Measurements from ENCODE around the gene NFIC.
"Not testable (repeated sequence)": the region's sequence is repeated elsewhere in the genome, so short reads cannot be mapped to it uniquely, and the experiment has no call there.

Gene NFIC

GRCh38 chr19:3323658-3324057 lies 42.7 kb upstream of the NFIC start:
- Histone ChIP-seq H3K27ac (no peak overlapping the region), H3K9ac (no peak overlapping the region), H4K20me1 (no peaks in the 10 kb centered on the region), H3K4me1 (peaks cover 0 to 6% (median 4%) of the 10 kb centered on the region in 10 experiments; a peak in 6 of 20 replicates), H3K9me3 (replicated peaks in 1 of 11) (no peaks in the 10 kb centered on the region), H3K36me3 (no peaks in the 10 kb centered on the region), H3K27me3 (peaks cover 0 to 5% (median 0%) of the 10 kb centered on the region in 11 experiments; a peak in 3 of 22 replicates), H3K4me3 (no peak overlapping the region), H3K4me2 (no peak overlapping the region)
- TF ChIP-seq Cebpa-rat (IDR thresholded peaks at IDR 0.05) = no peak

DNA sequence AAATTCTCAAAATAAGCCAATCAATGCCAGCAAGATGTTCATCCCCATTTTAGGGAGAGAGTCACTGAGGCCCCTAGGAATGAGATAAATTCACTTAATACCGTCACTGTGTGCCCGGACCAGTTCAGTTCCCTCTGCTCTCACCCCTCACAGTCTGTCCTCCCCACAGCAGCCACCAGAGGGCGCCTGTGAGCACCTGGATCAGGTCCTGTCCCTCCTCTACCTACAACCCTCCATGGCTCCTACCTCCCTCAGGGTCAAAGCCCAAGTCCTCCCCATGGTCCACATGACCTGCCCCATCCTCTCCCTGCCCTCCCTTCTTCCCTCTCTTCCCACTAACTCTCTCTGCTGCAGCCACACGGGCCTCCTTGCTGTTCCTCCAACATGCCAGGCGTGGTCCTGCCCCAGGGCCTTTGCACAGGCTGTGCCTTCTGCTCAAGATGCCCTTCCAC lies 42.0 kb upstream of the NFIC start:
- H3K9me3 ChIP-seq (replicated peaks in 1 of 11) = no peaks in the 10 kb centered on the region
- H3K4me1 ChIP-seq = peaks cover 0 to 6% (median 4%) of the 10 kb centered on the region in 10 experiments; a peak in 6 of 20 replicates
- TF ChIP-seq Cebpa-rat (IDR thresholded peaks at IDR 0.05) = no peak
- no peak overlapping the region for H3K4me2 ChIP-seq
- no peak overlapping the region for H3K27ac ChIP-seq
- H3K27me3 ChIP-seq = peaks cover 0 to 5% (median 0%) of the 10 kb centered on the region in 11 experiments; a peak in 3 of 22 replicates
- no peak overlapping the region for H3K9ac ChIP-seq
- H3K4me3 ChIP-seq = no peak overlapping the region
- H4K20me1 ChIP-seq = no peaks in the 10 kb centered on the region
- no peaks in the 10 kb centered on the region for H3K36me3 ChIP-seq

DNA sequence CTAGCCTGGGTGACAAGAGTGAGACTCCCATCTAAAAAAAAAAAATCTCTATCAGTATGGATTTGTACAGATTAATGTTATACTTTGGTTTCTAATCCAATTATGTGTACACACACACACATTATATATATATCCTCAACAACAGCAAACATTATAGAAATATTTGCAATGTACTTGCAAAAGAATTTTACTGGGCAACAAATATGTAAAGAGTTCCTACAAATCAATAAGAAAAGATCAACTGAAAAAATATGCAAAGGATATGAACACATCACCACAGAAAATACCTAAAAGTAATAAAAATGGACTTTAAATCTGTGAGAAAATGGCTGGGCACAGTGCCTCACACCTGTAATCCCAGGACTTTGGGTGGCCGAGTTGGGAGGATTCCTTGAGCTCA lies 40.9 kb upstream of the NFIC start:
- Histone ChIP-seq H3K9ac (no peak overlapping the region), H3K27ac (no peak overlapping the region), H4K20me1 (no peaks in the 10 kb centered on the region), H3K36me3 (no peaks in the 10 kb centered on the region), H3K4me1 (peaks cover 0 to 6% (median 2%) of the 10 kb centered on the region in 10 experiments; a peak in 5 of 20 replicates), H3K9me3 (replicated peaks in 1 of 11) (no peaks in the 10 kb centered on the region), H3K27me3 (peaks cover 0 to 5% (median 0%) of the 10 kb centered on the region in 11 experiments; a peak in 2 of 22 replicates), H3K4me2 (no peak overlapping the region), H3K4me3 (no peak overlapping the region)
- no peak for TF ChIP-seq Cebpa-rat (IDR thresholded peaks at IDR 0.05)

DNA sequence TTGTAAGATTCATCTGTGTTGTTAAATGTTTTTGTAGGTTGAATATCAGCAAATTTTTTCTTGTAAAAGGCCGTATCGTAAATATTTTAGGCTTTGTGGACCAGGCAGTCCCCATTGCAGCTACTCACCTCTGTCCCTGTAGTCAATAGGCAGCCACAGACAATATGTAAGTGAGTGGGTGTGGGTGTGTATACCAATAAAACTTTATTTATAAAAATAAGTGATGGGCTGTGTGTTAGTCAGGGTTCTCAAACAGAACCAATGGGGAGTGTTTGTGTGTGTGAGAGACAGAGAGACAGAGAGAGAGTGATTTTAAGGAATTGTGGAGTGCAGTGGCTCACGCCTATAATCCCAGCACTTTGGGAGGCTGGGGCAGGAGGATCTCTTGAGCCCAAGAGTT lies 37.6 kb upstream of the NFIC start:
- Histone ChIP-seq H3K27me3 (no peaks in the 10 kb centered on the region), H4K20me1 (no peaks in the 10 kb centered on the region), H3K27ac (no peak overlapping the region), H3K4me1 (0 out of 20 replicates have a peak, but pooled peaks cover 0 to 6% (median 0%) of the 10 kb centered on the region in 10 experiments), H3K4me2 (no peak overlapping the region), H3K4me3 (no peak overlapping the region), H3K36me3 (no peaks in the 10 kb centered on the region), H3K9ac (no peak overlapping the region), H3K9me3 (replicated peaks in 1 of 11) (peaks cover 0 to 8% (median 5%) of the 10 kb centered on the region in 11 experiments; a peak in 10 of 22 replicates)
- TF ChIP-seq Cebpa-rat (IDR thresholded peaks at IDR 0.05) = no peak

DNA sequence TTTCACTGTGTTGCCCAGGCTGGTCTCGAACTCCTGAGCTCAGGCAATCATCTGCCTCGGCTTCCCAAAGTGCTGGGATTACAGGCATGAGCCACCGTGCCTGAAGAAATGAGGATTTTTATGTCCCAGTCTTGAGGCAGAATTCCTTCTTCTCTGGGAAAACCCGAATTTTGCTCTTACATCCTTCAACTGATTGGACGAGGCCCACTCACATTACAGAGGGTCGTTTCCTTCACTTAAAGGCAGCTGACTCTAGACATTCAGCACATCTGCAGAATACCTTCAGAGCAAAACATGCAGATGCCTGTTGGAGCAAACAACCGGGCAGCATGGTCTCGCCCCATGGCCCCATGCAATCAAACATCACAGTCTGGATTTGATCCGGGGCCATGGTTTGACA lies 36.3 kb upstream of the NFIC start:
- TF ChIP-seq Cebpa-rat (IDR thresholded peaks at IDR 0.05) = no peak
- peaks cover 0 to 6% (median 0%) of the 10 kb centered on the region in 10 experiments; a peak in 2 of 20 replicates for H3K4me1 ChIP-seq

GRCh38 chr19:3332232-3332631 lies 34.2 kb upstream of the NFIC start:
- peak overlapping the region in 1 of 11 experiments; percentile 47; a peak in 4 of 22 replicates for H3K27ac ChIP-seq
- H3K27me3 ChIP-seq; H3K36me3 ChIP-seq; H4K20me1 ChIP-seq; H3K4me3 ChIP-seq; H3K9ac ChIP-seq; H3K4me2 ChIP-seq; H3K9me3 ChIP-seq (replicated peaks in 1 of 11): not testable (repeated sequence)
- peaks cover 20 to 27% (median 21%) of the 10 kb centered on the region in 10 experiments for H3K4me1 ChIP-seq

More for the DNA sequence above, 36.3 kb upstream of the NFIC start:
- peaks cover 0 to 8% (median 5%) of the 10 kb centered on the region in 11 experiments; a peak in 10 of 22 replicates for H3K9me3 ChIP-seq (replicated peaks in 1 of 11)
- H3K36me3 ChIP-seq = no peaks in the 10 kb centered on the region
- no peaks in the 10 kb centered on the region for H3K27me3 ChIP-seq
- no peak overlapping the region for H3K27ac ChIP-seq
- H3K9ac ChIP-seq = no peak overlapping the region
- no peak overlapping the region for H3K4me2 ChIP-seq
- no peaks in the 10 kb centered on the region for H4K20me1 ChIP-seq
- no peak overlapping the region for H3K4me3 ChIP-seq

GRCh38 chr19:3333020-3333583 lies 33.3 kb upstream of the NFIC start:
- peaks cover 0 to 8% (median 5%) of the 10 kb centered on the region in 11 experiments; a peak in 10 of 22 replicates for H3K9me3 ChIP-seq (replicated peaks in 1 of 11)
- peaks cover 27 to 36% (median 30%) of the 10 kb centered on the region in 10 experiments for H3K4me1 ChIP-seq
- H3K27ac ChIP-seq = no peak overlapping the region
- no peaks in the 10 kb centered on the region for H3K27me3 ChIP-seq
- TF ChIP-seq Cebpa-rat (IDR thresholded peaks at IDR 0.05) = no peak
- H3K36me3 ChIP-seq = no peaks in the 10 kb centered on the region
- H4K20me1 ChIP-seq = no peaks in the 10 kb centered on the region
- H3K4me2 ChIP-seq = no peak overlapping the region
- H3K9ac ChIP-seq = no peak overlapping the region
- H3K4me3 ChIP-seq = no peak overlapping the region

- Histone ChIP-seq H4K20me1 (no peaks in the 10 kb centered on the region), H3K36me3 (no peaks in the 10 kb centered on the region), H3K27ac (no peak overlapping the region), H3K9ac (no peak overlapping the region), H3K4me1 (peaks cover 33 to 41% (median 35%) of the 10 kb centered on the region in 10 experiments), H3K27me3 (no peaks in the 10 kb centered on the region), H3K4me3 (no peak overlapping the region), H3K4me2 (no peak overlapping the region), H3K9me3 (replicated peaks in 1 of 11) (peaks cover 0 to 8% (median 5%) of the 10 kb centered on the region in 11 experiments; a peak in 10 of 22 replicates)
- no peak for TF ChIP-seq Cebpa-rat (IDR thresholded peaks at IDR 0.05)
Measured at GRCh38 chr19:3333662-3334061, 32.7 kb upstream of the NFIC start.

GRCh38 chr19:3334749-3335430 lies 31.5 kb upstream of the NFIC start:
- H3K27me3 ChIP-seq; H3K36me3 ChIP-seq; H3K4me3 ChIP-seq; H4K20me1 ChIP-seq; H3K27ac ChIP-seq; H3K9me3 ChIP-seq (replicated peaks in 1 of 11): not testable (repeated sequence)
- peak overlapping the region in 1 of 11 experiments; percentile 18; a peak in 1 of 22 replicates for H3K9ac ChIP-seq
- peaks cover 36 to 48% (median 46%) of the 10 kb centered on the region in 10 experiments for H3K4me1 ChIP-seq
- H3K4me2 ChIP-seq = peak overlapping the region in 10 of 11 experiments; percentile 64 to 89 (median 78); a peak in 10 of 22 replicates

All from BLaER1 treated with 17β-estradiol and CSF1 and Interleukin-3, amounts not matched to agents 10 nM and 100 nM (cell line).